ENCODE data around the gene SORCS2.

- TF ChIP-seq CTCF (conservative IDR thresholded peaks at IDR 0.05; ENCODE audit: low read depth, low read length): no peak
- TF ChIP-seq EZH2 (IDR thresholded peaks at IDR 0.05; ENCODE audit: borderline replicate concordance, low read depth, low read length, poor library complexity, severe bottlenecking): no peak
These were observed 47.7 kb upstream of the SORCS2 start for GRCh38 chr4:7144374-7145290.

All from A673 (cell line).